ENCODE data around the gene KRT79. TPM values are rescaled to one million over a fixed set of nuclear protein-coding genes. Genes with fewer than 3 reads are reported as not detected.
"Not testable (repeated sequence)": the region's sequence is repeated elsewhere in the genome, so short reads cannot be mapped to it uniquely, and the experiment has no call there.

Gene KRT79
- total RNA-seq, result under 1 TPM; 0.16 to 0.77 TPM
- long read RNA-seq, result 0 reads

DNA sequence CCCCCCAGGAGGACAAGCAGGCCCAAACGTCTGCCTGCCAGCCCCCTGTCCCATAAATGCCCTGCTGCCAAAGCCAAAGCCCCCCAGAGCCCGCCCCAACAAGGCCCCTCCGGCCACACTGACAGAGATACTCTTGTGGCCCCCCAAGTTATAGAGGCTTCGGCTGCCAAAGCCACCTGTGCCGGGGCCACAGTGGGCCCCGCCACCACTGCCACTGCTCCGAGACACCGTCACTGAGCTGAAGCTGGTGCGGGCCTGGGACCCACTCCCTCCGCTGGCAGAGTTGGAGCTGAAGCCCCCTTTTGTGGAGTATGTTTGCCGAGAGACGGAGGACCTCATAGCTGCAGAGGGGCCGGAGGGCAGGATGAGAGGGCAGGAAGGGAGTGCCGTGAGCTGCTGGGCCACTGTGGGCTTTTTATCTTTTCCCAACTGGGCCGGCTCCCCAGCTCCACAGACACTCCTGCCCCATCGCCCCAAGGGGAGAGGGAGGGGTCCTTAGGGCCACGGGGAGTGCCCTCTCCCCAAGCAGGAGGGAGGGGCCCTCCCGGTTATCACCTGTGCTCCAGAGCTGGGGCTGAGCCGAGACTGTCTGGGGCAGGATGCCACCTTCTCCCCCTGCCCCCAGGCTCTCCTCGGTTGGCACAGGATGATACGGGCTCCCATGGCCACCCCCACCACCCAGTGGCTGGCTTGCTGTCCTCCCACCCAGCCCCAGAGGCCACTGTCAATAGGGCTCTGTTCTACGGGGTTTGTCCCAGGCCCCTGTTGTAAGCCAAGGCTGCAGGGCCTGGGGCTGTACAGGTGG is at the start of gene KRT79:
Gene KRT79, minus strand, starts transcription at position 390 of the 805 bp plus-strand sequence. Its CDS starts 51 bp downstream, at position 339.
- no peak for ATAC-seq

DNA sequence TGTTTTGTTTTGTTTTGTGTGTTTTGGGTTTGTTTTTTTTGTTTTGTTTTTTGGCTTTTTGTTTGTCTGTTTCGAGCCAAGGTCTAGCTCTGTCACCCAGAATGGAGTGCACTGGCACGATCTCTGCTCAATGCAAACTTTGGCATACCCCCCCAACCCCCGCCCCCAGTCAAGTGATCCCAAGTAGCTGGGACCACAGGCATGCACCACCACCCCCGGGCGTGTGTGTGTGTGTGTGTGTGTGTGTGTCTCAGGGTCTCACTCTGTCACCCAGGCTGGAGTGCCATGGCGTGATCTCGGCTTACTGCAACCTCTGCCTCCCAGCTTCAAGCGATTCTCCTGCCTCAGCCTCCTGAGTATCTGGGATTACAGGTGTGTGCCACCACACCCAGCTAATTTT is 46.4 kb upstream of the KRT79 start:
- not testable (repeated sequence) for ATAC-seq, DNase-seq
- intact Hi-C loops (cut with DNase I), result loop anchor here (2.0 to 5.0 kb wide), 3 partner anchors 508 to 724 kb away; no protein-coding TSS in a partner anchor

More for the DNA sequence above, at the start of gene KRT79:
- intact Hi-C loops (cut with DNase I), result no loop called here
- no peak for DNase-seq

DNA sequence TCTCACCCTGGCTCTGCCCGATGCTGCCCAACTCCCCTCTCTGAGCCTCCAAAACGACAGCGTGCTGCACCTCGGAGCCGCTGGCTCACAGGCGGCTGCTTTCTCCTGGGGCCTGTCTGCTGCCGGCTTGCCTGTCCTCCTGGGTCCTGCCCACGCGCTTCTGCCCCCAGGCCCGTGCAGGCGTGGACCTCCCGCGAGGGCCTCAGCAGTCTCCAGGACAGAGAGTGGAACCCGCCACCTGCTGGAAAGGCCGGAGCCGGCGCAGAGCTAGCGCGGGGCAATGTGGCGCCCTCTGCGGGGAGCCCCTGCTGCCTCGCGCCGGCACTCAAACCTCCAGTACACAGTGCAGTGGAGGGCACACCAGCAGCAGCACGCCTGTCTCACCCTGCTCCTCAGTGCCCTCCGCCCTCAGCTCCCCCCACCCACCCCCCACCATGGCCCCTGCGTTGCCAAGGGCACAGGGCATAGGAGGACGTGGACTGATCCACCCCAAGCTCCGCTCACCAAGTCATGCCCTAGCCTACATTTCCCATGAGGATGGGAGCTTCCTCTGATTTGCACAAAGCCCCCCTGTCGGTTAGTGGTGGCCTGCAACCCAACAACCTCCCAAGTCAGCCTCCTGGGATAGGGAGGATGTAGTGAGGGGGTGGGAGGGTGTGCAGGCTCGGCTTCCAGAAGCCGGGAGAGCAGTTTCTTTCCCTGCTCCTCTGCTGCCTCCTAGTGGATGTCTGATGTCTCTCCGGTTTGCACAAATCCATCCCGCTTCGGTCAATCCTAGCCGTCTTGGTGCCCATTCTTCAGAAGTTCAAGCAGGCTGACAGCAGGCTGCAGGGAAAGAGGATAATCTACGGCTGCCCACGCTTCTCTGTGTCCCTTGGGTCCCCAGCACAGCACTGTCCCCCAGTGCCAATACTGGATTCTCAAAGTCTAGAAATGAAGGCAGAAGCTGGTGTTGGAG is 45.6 kb upstream of the KRT79 start:
- ATAC-seq, result peak; percentile 88
- peak; percentile 80 for DNase-seq
- intact Hi-C loops (cut with DNase I), result loop anchor here (2.0 to 5.0 kb wide), 5 partner anchors 297 to 723 kb away; no protein-coding TSS in a partner anchor

DNA sequence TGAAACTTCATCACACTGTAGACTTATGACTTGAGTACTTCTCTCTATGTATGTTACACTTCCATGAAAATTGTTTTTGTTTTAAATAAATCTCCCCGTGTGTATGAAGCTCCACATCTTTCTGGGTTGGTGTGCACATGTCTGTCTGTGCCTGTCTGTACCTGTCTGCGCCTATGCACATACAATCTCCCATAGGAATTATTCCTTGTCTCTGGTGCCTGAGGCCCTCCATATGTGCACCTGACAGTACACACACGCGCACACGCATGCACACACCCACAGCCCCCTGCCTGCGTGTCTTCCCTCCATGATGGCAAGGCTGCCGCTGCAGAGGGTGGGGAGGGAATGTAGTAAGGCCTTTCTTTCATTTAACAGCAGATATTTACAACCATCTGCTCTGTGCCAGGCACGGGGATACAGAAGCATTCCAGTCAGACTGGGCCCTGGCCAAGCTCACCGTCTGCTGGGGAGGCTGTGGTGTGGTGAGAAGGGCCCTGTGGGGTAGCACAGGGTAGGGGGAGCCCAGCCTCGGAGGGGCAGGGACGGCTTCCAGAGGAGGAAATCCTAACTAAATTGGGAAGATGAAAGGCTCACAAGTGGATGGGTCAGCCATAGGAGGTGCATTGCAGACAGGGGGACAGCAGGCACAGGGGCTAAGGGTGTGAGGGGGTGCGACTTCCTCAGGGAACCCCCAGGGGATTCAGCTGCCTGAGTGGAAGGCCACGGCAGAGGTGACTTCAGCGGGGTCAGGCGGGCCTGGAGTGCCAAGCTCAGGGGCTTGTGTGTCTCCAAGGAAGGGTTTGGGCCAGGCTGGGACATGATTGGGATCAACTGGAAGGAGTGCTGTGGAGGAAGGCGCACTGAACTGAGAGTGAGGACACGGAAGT is 44.6 kb upstream of the KRT79 start:
- intact Hi-C loops (cut with DNase I), result loop anchor here (2.0 to 5.0 kb wide), 2 partner anchors 296 to 486 kb away; no protein-coding TSS in a partner anchor
- no peak for ATAC-seq
- no peak for DNase-seq

DNA sequence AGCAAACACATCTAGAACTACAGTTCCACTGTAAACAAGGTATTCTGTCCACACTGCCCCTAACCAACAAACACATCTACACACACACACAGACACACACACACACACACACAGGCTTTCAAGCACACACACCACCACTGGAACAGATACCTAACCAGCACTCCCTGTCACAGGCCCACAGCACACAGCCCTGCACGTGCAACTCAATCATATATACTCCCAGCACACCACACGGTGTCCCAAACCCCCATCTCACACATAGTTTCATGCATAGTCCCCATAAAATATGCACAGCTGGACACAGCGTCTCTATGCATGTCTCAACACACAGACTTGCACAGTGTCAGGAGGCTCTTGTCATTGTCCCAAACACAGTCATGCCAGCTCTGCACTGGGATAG is 43.1 kb upstream of the KRT79 start:
- ATAC-seq (no peak), DNase-seq (no peak)
- intact Hi-C loops (cut with DNase I), result loop anchor here in 1 of 2 donors (5.0 kb wide), 1 partner anchor 485 kb away; no protein-coding TSS in a partner anchor

DNA sequence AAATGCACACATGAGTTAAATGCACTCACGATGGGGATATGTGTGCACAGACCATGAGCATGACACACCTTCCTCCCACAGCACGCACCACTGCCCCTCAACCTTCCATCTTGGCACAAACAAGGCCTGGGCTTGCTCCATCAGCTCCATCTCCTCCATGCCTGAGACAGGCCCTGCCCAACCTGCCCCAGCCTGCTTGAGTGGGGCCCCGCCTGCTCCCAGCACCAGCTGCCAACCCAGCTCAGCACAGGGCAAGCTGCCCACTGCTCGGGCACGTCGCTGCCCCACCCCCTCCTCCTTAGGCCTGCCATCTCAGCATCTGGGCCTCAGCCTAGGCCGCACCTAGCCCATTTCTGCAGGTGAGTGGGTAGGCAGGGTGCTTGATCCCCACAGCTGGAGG is 42.3 kb upstream of the KRT79 start:
- intact Hi-C loops (cut with DNase I), result loop anchor here in 1 of 2 donors (5.0 kb wide), 1 partner anchor 484 kb away; no protein-coding TSS in a partner anchor
- peak in 1 of 2 donors; percentile 20 for ATAC-seq
- DNase-seq, result no peak

DNA sequence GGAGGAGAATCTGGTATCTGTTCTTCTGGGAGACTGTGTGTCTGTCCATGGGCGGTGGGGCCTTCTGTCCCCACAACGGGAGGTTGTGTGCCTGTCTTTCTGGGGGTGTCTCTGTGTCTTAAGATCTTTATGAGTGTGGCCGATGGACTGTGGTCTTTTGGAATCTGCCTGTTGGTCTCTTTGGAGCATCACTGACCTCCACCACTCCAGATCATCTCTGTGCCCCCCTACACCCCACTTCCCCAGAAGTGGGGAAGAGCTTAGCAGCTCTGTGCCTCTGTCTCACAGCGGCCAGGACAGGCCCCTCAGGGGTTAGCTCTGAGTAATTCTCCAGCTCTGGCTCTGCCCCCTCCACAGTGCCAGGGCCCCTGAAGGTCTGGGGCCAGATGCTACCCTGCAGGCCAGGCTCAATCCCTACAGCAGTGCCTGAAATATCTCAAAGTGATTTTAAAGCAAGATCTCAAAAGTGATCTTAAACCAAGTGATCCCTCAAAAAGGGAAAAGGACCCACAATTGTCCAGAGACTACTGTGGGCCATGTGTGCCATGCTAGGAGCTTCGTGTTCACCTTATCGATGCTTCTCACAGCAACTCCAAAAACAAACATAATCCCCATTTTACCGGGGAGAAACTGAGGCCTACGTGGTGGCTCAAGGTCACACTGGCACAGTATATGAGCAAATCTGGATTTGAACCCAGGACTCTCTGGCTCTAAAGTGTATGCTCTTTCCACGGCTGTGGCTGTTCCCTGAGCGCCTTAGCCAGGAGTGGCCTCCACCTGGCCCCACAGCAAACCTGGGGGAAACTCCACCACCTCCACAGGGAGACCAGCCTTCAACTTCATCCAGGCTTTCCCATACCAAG is 40.7 kb upstream of the KRT79 start:
- DNase-seq (no peak), ATAC-seq (no peak)
- intact Hi-C loops (cut with DNase I), result loop anchor here (5.0 kb wide), 2 partner anchors 483 to 718 kb away; no protein-coding TSS in a partner anchor

DNA sequence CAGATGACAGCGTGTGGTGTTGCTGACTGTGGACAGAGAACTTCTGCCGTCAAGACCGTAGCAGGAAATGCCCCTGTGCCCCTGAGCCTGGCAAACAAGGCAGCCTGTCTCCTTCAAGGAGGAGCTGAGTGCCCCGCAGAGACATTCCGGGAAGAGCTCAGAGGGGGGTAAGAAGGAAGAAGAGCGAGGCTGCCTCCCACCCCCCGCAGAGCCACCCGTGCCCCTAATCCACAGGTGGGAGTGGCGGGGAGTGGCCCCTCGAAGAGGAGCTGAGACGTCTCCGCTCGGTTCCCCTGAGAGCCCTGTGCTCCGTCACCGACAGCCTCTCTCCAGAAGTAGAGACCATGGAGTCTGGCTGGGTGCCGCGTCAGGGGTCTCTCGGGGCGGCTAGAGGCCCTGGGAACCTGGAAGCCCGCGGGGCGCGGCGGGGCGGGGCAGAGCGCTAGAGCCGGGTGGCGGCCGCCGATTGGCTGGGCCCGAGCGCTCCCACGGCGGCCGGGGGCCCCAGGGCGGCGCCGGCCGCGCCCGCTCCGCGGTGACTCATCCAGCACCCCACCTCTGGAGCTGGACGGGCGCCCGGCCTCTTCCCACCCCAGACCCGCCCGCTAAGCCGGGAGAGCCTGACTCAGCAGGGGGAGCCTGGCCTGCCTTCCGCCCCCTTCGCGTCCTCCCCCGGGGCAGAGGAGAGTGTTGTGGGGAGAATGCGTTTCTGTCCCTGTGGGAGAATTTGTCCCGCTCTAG is 39.9 kb upstream of the KRT79 start:
- intact Hi-C loops (cut with DNase I), result loop anchor here in 1 of 2 donors (5.0 kb wide), 1 partner anchor 717 kb away; no protein-coding TSS in a partner anchor
- DNase-seq (peak; percentile 91), ATAC-seq (peak; percentile 89 to 92)

DNA sequence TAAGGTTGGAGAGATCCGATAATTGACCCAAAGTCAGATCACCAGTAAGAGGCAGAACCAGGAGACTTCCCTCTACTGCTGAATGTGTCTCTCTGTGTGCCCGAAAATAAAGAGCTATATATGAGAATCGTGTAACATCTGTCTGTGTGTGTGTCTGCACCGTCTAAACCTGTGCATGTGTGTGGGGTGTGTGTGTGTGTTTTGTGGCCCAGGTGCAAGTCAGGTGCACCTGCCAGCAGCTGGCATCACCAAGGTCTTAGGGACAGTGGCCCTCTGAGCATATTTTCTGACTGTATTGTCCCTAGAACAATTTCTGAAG is 39.4 kb upstream of the KRT79 start:
- ATAC-seq (no peak), DNase-seq (no peak)
- intact Hi-C loops (cut with DNase I), result loop anchor here in 1 of 2 donors (5.0 kb wide), 1 partner anchor 716 kb away; no protein-coding TSS in a partner anchor

DNA sequence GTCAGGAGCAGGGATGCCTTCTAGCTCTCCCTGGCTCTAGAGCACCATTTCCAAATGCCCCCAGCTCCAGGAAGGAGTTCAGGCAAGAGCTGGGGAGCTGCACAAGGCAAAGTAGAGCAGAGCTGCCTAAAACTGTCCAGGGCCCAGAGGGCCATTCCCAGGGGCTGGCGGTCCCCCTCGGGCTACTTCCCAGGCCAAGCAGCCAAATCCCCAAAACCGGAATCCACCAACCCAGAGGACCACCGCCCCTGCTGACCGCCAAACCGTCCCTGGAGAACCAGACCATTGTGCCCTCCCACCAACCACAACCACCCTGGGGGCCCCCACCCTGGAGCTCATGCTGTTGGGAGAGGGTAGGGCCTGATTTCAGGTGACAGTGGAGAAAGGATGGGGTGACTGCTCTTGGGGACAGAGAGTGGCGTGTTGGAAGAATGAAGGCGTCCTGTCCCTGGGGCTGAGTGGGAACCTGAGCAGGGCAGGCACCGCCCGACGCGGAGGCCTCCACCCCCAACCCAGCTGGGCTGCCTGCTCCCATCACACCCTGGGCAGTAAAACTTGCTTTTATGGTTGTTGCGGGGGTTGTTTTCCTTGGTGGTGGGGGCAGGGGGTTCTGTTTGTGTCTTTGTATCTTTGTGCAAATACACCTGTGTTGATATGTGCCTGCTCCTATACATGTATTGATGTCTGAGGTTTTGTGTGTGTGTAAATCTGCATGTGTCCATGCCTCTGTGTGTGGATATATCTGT is 38.7 kb upstream of the KRT79 start:
- DNase-seq (no peak), ATAC-seq (no peak)
- intact Hi-C loops (cut with DNase I), result loop anchor here in 1 of 2 donors (5.0 kb wide), 1 partner anchor 716 kb away; no protein-coding TSS in a partner anchor

DNA sequence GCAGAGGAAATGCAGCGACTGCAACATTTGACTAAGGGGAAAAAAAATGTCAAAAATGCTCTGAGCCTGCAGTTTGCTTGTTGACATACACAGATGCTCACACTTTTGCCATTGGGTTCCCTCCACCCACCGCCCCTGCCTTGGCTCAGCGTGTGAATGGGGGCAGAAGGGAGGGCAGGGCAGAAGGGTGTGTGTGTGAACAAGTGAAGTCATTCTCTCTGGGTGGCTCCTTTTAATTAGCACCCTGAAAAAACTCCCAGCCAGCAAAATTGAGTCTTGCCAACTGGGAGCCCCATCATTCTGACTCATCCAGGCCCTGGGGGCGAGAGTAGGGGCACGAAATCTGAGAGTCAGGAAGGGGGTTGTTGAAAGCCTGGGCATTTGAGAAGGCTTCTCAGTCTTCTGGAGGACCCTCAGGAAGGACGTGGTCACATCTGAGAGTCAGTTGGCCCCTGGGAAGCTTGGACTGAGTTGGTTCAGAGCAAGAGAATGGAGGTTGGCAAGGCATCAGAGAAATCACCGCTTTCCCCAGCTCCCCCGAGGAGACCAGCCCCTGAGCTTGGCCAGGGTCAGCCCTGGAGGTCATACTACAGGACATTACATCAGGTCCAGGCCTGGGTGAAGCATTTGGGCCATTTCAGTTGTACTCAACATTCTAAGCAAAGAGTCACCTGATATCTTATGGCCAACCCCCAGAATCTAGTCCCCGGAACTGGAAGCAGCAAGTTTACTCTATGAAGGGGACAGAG is 37.4 kb upstream of the KRT79 start:
- intact Hi-C loops (cut with DNase I), result loop anchor here (2.0 to 5.0 kb wide), 2 partner anchors 289 to 714 kb away; no protein-coding TSS in a partner anchor
- ATAC-seq (peak in 1 of 2 donors; percentile 23), DNase-seq (peak; percentile 40)

DNA sequence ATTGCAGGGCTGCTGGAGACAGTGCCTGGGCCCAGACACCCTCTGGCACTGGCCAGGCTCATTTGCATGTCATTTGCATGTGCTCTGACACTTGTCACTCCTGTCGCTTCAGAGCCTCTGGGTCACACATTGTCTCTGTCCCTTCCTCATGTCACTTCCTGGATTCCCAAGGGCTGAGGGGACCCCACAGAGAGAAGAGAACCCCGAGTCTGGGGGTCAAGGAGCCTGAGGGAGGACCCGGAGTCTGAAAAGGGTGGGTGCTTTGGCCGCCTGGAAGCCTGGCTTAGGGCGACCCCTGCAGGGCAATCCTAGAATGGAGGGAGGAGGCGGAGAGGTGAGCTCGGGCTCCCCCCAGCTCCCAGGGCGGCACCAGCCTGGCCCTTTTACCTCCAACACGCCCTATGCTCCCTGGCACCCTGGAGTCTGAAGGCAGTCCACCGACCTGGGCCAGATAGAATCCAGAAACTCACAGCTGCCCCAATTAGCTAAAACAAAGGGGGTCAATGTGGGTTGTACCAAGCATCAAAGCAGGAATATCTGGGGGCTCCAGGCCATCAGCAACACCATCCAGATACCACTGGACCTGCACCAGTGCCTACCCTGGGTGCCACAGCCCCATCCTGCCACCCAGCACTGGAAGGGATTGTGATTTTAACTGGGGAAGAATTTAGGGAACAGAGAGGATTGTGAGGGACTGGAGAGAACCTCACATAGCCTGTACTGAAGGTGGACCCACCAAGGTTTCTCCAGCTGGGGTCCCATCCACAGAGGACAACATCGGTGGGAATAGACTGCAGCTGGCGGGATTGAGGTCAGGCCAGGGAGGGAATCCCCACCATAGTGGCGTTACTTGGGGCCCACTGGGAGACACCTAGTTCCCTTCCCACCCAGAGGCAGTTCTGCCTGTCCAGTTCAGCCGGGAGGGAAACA is 36.5 kb upstream of the KRT79 start:
- DNase-seq (peak; percentile 60), ATAC-seq (peak in 1 of 2 donors; percentile 10)
- intact Hi-C loops (cut with DNase I), result loop anchor here (2.0 to 5.0 kb wide), 2 partner anchors 288 to 713 kb away; no protein-coding TSS in a partner anchor

DNA sequence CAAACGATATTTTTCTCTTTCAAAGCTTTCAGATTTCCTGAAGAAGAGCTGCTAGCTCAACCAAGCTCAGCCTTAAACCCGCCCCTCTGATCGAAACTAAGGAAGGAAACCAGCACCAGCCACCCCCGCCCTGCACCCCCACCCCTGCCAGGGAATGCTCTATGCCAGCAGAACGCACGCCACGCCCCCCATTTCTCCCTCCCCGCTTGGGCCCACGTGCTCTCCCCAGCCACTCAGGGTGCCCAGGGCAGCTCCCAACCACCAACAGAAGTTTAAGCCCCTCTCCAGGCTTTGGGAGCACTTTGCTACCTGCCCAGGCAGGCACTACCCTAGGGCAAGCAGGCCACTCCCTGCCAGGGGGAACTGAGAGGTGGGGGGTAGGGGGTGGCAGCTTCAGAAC is 33.5 kb upstream of the KRT79 start:
- intact Hi-C loops (cut with DNase I), result loop anchor here in 1 of 2 donors (5.0 kb wide), 2 partner anchors 200 to 490 kb away; no protein-coding TSS in a partner anchor
- DNase-seq (peak; percentile 83), ATAC-seq (peak; percentile 48 to 72)

DNA sequence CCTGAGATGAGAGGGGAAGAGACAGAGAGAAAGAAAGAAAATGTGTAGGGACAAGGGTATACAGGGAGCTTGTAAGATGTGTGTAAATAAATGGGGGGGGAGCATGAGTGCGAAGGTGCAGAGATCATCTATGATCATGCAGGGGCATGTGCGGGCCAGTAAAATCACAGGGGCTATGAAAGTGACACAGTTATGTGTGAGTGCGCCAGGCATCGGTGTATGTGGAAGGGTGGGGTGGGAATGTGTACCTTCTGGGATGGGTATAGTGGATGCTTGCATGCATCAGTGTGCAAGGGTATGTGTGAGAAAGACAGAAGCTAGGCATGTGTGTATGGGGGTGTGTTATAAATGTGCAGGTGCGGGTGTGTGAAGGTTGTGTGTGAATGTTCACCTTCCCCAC is 33.0 kb upstream of the KRT79 start:
- DNase-seq, result no peak
- intact Hi-C loops (cut with DNase I), result loop anchor here in 1 of 2 donors (5.0 kb wide), 2 partner anchors 200 to 490 kb away; no protein-coding TSS in a partner anchor
- ATAC-seq, result no peak
